IMR-90 (cell line): ENCODE results near the gene FAIM2. TPM values are rescaled to one million over a fixed set of nuclear protein-coding genes. Genes with fewer than 3 reads are reported as not detected.

Source experiments
- ATAC-seq: fragments of 200-7000 bp; cut with Tn5 transposase; 2 replicates; pipeline ENCODE4 v1.9.1; 2020; ENCODE audit warnings: low read depth, mild to moderate bottlenecking, moderate library complexity
- BruUV-seq: library from RNA; stranded (reverse); fragments of 400-500 nt; replicated peaks from 2 replicates; lab custom pipeline; 2021; lab: Mats Ljungman, UMichigan
- CTCF ChIA-PET: fragments of 300-600 bp; formaldehyde crosslinking; extraction: SDS; loops from one replicate; lab custom pipeline; 2021; ENCODE audit warnings: antibody characterized with exemption; lab: Yijun Ruan, JAX
- POLR2A ChIA-PET: fragments of 300-600 bp; sonication (Branson Sonifier 250); formaldehyde crosslinking; loops from one replicate; lab custom pipeline; 2022; ENCODE audit warnings: antibody characterized with exemption; ENCODE audit not compliant: unreplicated experiment; lab: Charles Lee
- DNase-seq: peaks from one replicate; pipeline ENCODE4 v3.0.0; 2013
- H2AFZ ChIP-seq: replicated peaks from 2 replicates; pipeline ENCODE3; 2013; ENCODE audit warnings: low read length, mild to moderate bottlenecking; ENCODE audit not compliant: poor library complexity
- H2AK5ac ChIP-seq: 2 replicates; pipeline ENCODE4 v1.6.1; 2013; ENCODE audit warnings: low read depth, low read length, inconsistent platforms
- H2AK9ac ChIP-seq: replicated peaks from 2 replicates; pipeline ENCODE3; 2013; ENCODE audit warnings: mild to moderate bottlenecking, low read depth, low read length, moderate library complexity; ENCODE audit not compliant: poor library complexity
- H2BK120ac ChIP-seq: 2 replicates; pipeline ENCODE4 v1.6.1; 2013; ENCODE audit warnings: low read depth, low read length, inconsistent platforms
- H2BK15ac ChIP-seq: 3 replicates; pipeline ENCODE4 v1.6.1; 2013; ENCODE audit warnings: low read depth, low read length, inconsistent platforms
- H2BK20ac ChIP-seq: 2 replicates; pipeline ENCODE4 v1.6.1; 2013; ENCODE audit warnings: low read depth, mild to moderate bottlenecking, inconsistent platforms, low read length, moderate library complexity
- H2BK5ac ChIP-seq: 2 replicates; pipeline ENCODE4 v1.6.1; 2013; ENCODE audit warnings: mild to moderate bottlenecking, low read depth, low read length, inconsistent platforms; ENCODE audit not compliant: poor library complexity, severe bottlenecking
- H3K14ac ChIP-seq: replicated peaks from 2 replicates; pipeline ENCODE4 v1.6.1; 2013; ENCODE audit warnings: low read depth, low read length, inconsistent platforms
- H3K18ac ChIP-seq: 2 replicates; pipeline ENCODE4 v1.6.1; 2013; ENCODE audit warnings: low read depth, low read length, control low read depth
- H3K23ac ChIP-seq: 2 replicates; pipeline ENCODE4 v1.6.1; 2013; ENCODE audit warnings: low read depth, low read length, inconsistent platforms
- H3K27ac ChIP-seq: 2 replicates; pipeline ENCODE4 v1.5.1; 2013; ENCODE audit warnings: mild to moderate bottlenecking, control low read depth, low read length; ENCODE audit not compliant: insufficient read depth
- H3K27me3 ChIP-seq: 2 replicates; pipeline ENCODE4 v1.6.1; 2013; ENCODE audit warnings: low read length; ENCODE audit not compliant: control insufficient read depth, insufficient read depth
- H3K36me3 ChIP-seq: 2 replicates; pipeline ENCODE4 v1.6.1; 2013; ENCODE audit warnings: low read length, mixed read lengths; ENCODE audit not compliant: control insufficient read depth, insufficient read depth
- H3K4ac ChIP-seq: 2 replicates; pipeline ENCODE4 v1.6.1; 2013; ENCODE audit warnings: low read depth, low read length, inconsistent platforms
- H3K4me1 ChIP-seq: 2 replicates; pipeline ENCODE4 v1.6.1; 2013; ENCODE audit warnings: low read length, mixed read lengths; ENCODE audit not compliant: control insufficient read depth, insufficient read depth
- H3K4me2 ChIP-seq: 2 replicates; pipeline ENCODE4 v1.6.1; 2013; ENCODE audit warnings: low read depth, mild to moderate bottlenecking, control low read depth, low read length, moderate library complexity
- H3K4me3 ChIP-seq: 2 replicates; pipeline ENCODE4 v1.5.1; 2013; ENCODE audit warnings: low read depth, mild to moderate bottlenecking, control low read depth, low read length, moderate library complexity; ENCODE audit not compliant: insufficient read depth
- H3K56ac ChIP-seq: 2 replicates; pipeline ENCODE4 v1.6.1; 2013; ENCODE audit warnings: low read length, inconsistent platforms; ENCODE audit not compliant: insufficient read depth; ENCODE audit errors: extremely low read depth
- H3K79me1 ChIP-seq, 2 experiments: 2 replicates each; pipeline ENCODE4 v1.6.1; 2013; ENCODE audit warnings: low read length in 2 of 2, inconsistent platforms in 1 of 2, low read depth in 1 of 2
- H3K9ac ChIP-seq: 2 replicates; pipeline ENCODE4 v1.6.1; 2013; ENCODE audit warnings: low read depth, low read length, control low read depth
- H3K9me1 ChIP-seq: 2 replicates; pipeline ENCODE4 v1.6.1; 2013; ENCODE audit warnings: low read length, inconsistent platforms; ENCODE audit not compliant: insufficient read depth
- H3K9me3 ChIP-seq: 2 replicates; pipeline ENCODE4 v1.6.1; 2013; ENCODE audit warnings: low read length; ENCODE audit not compliant: control insufficient read depth, insufficient read depth
- H4K20me1 ChIP-seq: 2 replicates; pipeline ENCODE4 v1.6.1; 2013; ENCODE audit warnings: low read length, inconsistent platforms; ENCODE audit not compliant: insufficient read depth
- H4K5ac ChIP-seq: 2 replicates; pipeline ENCODE4 v1.6.1; 2013; ENCODE audit warnings: mild to moderate bottlenecking, low read depth, low read length, control low read depth
- H4K8ac ChIP-seq, 2 experiments: 2 replicates each; pipeline ENCODE4 v1.6.1; 2013; ENCODE audit warnings: low read depth in 2 of 2, low read length in 2 of 2, control low read depth in 1 of 2, inconsistent platforms in 1 of 2
- H4K91ac ChIP-seq: 2 replicates; pipeline ENCODE4 v1.6.1; 2013; ENCODE audit warnings: low read depth, low read length, inconsistent platforms; ENCODE audit not compliant: insufficient read depth
- BHLHE40 ChIP-seq: fragments of 150-350 bp; IDR thresholded peaks from 2 replicates; pipeline ENCODE4 v1.6.1; 2016; ENCODE audit warnings: mild to moderate bottlenecking, low read depth, low read length
- CEBPB ChIP-seq: IDR thresholded peaks from 2 replicates; pipeline ENCODE4 v1.6.1; 2012; ENCODE audit warnings: low read depth, low read length, improper control_type of control experiment
- CHD1 ChIP-seq: IDR thresholded peaks from 2 replicates; pipeline ENCODE4 v1.6.1; 2012; ENCODE audit warnings: low read depth, low read length, improper control_type of control experiment
- CTCF ChIP-seq: conservative IDR thresholded peaks from 2 replicates; pipeline ENCODE4 v1.5.1; 2012; ENCODE audit warnings: mild to moderate bottlenecking, low read depth, low read length, improper control_type of control experiment
- ELK1 ChIP-seq: fragments of 150-350 bp; IDR thresholded peaks from 2 replicates; pipeline ENCODE4 v1.6.1; 2016; ENCODE audit warnings: low read depth, mild to moderate bottlenecking, low read length, moderate library complexity, borderline replicate concordance
- FOS ChIP-seq: fragments of 150-350 bp; IDR thresholded peaks from 2 replicates; pipeline ENCODE4 v1.6.1; 2016; ENCODE audit warnings: low read depth, low read length
- MAFK ChIP-seq: IDR thresholded peaks from 2 replicates; pipeline ENCODE4 v1.6.1; 2012; ENCODE audit warnings: low read depth, low read length, improper control_type of control experiment
- MAZ ChIP-seq: IDR thresholded peaks from 2 replicates; pipeline ENCODE4 v1.6.1; 2012; ENCODE audit warnings: low read depth, mild to moderate bottlenecking, low read length, improper control_type of control experiment, moderate library complexity, borderline replicate concordance
- MXI1 ChIP-seq: IDR thresholded peaks from 2 replicates; pipeline ENCODE4 v1.6.1; 2012; ENCODE audit warnings: low read depth, mild to moderate bottlenecking, low read length, moderate library complexity, borderline replicate concordance
- NFE2L2 ChIP-seq: fragments of 150-350 bp; IDR thresholded peaks from 2 replicates; pipeline ENCODE4 v1.6.1; 2016; ENCODE audit warnings: low read depth, mild to moderate bottlenecking, low read length
- POLR2A ChIP-seq: IDR thresholded peaks from 2 replicates; pipeline ENCODE4 v1.6.1; 2012; ENCODE audit warnings: mild to moderate bottlenecking, low read depth, low read length
- RAD21 ChIP-seq: IDR thresholded peaks from 2 replicates; pipeline ENCODE4 v1.6.1; 2012; ENCODE audit warnings: low read length, improper control_type of control experiment
- RCOR1 ChIP-seq: IDR thresholded peaks from 2 replicates; pipeline ENCODE4 v1.6.1; 2012; ENCODE audit warnings: mild to moderate bottlenecking, low read length, improper control_type of control experiment; ENCODE audit not compliant: insufficient replicate concordance
- SMC3 ChIP-seq: fragments of 150-350 bp; IDR thresholded peaks from 2 replicates; pipeline ENCODE4 v1.6.1; 2016; ENCODE audit warnings: low read depth, mild to moderate bottlenecking, antibody characterized with exemption, low read length, moderate library complexity
- USF2 ChIP-seq: fragments of 150-350 bp; IDR thresholded peaks from 2 replicates; pipeline ENCODE4 v1.6.1; 2017; ENCODE audit warnings: mild to moderate bottlenecking, antibody characterized with exemption, low read length, low read depth
- WGBS, 2 experiments: methylation state at CpG; one replicate each; pipeline versions ENCODE4 v1.1.5 to v1.1.7; 2013; ENCODE audit warnings: missing lambda C conversion rate in 2 of 2; ENCODE audit not compliant: insufficient read length in 1 of 2; ENCODE audit errors: extremely low coverage in 2 of 2; 5-methylcytosine and 5-hydroxymethylcytosine counted together
- dilution Hi-C: fragments of 300-500 bp; cut with HindIII; formaldehyde crosslinking; loops from one replicate; pipeline ENCODE4 v1.14.3; 2018; ENCODE audit warnings: low sequenced_read_pairs; ENCODE audit not compliant: unreplicated experiment
- in situ Hi-C: fragments of 300-500 bp; cut with MboI; formaldehyde crosslinking; loops from 3 replicates; pipeline ENCODE4 v1.14.3; 2019; ENCODE audit warnings: low sequenced_read_pairs, inconsistent platforms, mixed read lengths
- intact Hi-C: fragments of 100-400 bp; cut with micrococcal nuclease; formaldehyde crosslinking; loops from 2 replicates; pipeline ENCODE4 v1.10.0; 2022
- polyA plus RNA-seq, 3 experiments: library from polyadenylated mRNA; depleted of rRNA; stranded (reverse); fragments of >200 nt; gene quantifications; 2 replicates each; pipeline ENCODE4 v1.2.3, GENCODE V29; 2012; ENCODE audit warnings: low replicate concordance in 1 of 3
- total RNA-seq: library from RNA; depleted of rRNA; stranded (reverse); fragments of >200 nt; gene quantifications from 2 replicates; pipeline ENCODE4 v1.2.3, GENCODE V29; 2012

FAIM2 gene
- total and polyA plus RNA-seq, 2 of the 4 experiments (the other 2 are of a cell fraction): 0.72 to 5.3 TPM

- H4K91ac ChIP-seq: no peak overlapping the region
- H3K23ac ChIP-seq: no peak overlapping the region
- H2BK120ac ChIP-seq: no peak overlapping the region
- WGBS, 2 experiments: 100% methylated on average over 2 of the region's 5 CpGs; no CpG with 5 or more reads in 1 of the 2 experiments
- H4K8ac ChIP-seq: no peak overlapping the region
- no peak overlapping the region for H3K4me2 ChIP-seq
- no peak overlapping the region for H4K5ac ChIP-seq
- no peak for DNase-seq
- no peak overlapping the region for H2AK5ac ChIP-seq
- no peak overlapping the region for H3K4me3 ChIP-seq
- H3K9me1 ChIP-seq: 0 out of 2 replicates have a peak, but pooled peaks cover 3% of the 10 kb centered on the region
- H3K4ac ChIP-seq: no peak overlapping the region
- dilution Hi-C loops (no loop called here), intact Hi-C loops (loop anchor here (2.0 kb wide), 1 partner anchor 167 kb away; no protein-coding TSS in a partner anchor), in situ Hi-C loops (no loop called here)
- H2AK9ac ChIP-seq: no peak overlapping the region
- ChIA-PET POLR2A (interaction anchor here (0.6 kb wide), 1 partner anchor 10 kb away, joined by 3 read pairs; no protein-coding TSS in a partner anchor), CTCF (no interaction called here)
- BruUV-seq: no TSS peak
- ATAC-seq: no peak
- H3K79me1 ChIP-seq: no peaks in the 10 kb centered on the region
- no peak overlapping the region for H3K27ac ChIP-seq
- no peak overlapping the region for H3K9ac ChIP-seq
- H3K4me1 ChIP-seq: no peaks in the 10 kb centered on the region; the same call in 1 of the 2 replicates
- no peak overlapping the region for H2BK5ac ChIP-seq
- no peak overlapping the region for H3K56ac ChIP-seq
- no peak overlapping the region for H2AFZ ChIP-seq
- H3K36me3 ChIP-seq: no peaks in the 10 kb centered on the region
- H2BK15ac ChIP-seq: no peak overlapping the region
- TF ChIP-seq RAD21 (no peak), FOS (no peak), CTCF (no peak), MAFK (no peak), USF2 (no peak), CEBPB (no peak), POLR2A (no peak), ELK1 (no peak), MXI1 (no peak), SMC3 (no peak), BHLHE40 (no peak), RCOR1 (no peak), NFE2L2 (no peak), CHD1 (no peak), MAZ (no peak)
- H2BK20ac ChIP-seq: no peak overlapping the region
- no peak overlapping the region for H3K18ac ChIP-seq
- peaks cover 3% of the 10 kb centered on the region; the same call in 1 of the 2 replicates for H3K27me3 ChIP-seq
- no peaks in the 10 kb centered on the region for H3K9me3 ChIP-seq
- no peak overlapping the region for H3K14ac ChIP-seq
- no peaks in the 10 kb centered on the region for H4K20me1 ChIP-seq
These were observed 40.3 kb upstream of the FAIM2 start for GRCh38 chr12:49944046-49944445.
